ENCODE data around the gene MSANTD1.
A peak's percentile ranks its signal among the peaks of the same experiment; 100 is the strongest.

Gene MSANTD1

GRCh38 chr4:3248811-3249661, at the start of gene MSANTD1:
TSS of gene MSANTD1 (plus strand) at chr4:3249159. CDS start at chr4:3249223, 64 bp downstream.
- DNase-seq (ENCODE audit: low read depth in 2 of 2), result no peak

GRCh38 chr4:3199653-3200422, 49.1 kb upstream of the MSANTD1 start:
- no peak for DNase-seq (ENCODE audit: low read depth in 2 of 2)

- no peak for DNase-seq (ENCODE audit: low read depth in 2 of 2)
These were observed 48.4 kb upstream of the MSANTD1 start for GRCh38 chr4:3200423-3201090.

GRCh38 chr4:3201718-3202702, 46.9 kb upstream of the MSANTD1 start:
- DNase-seq (ENCODE audit: low read depth in 2 of 2), result peak; percentile 33 to 47

GRCh38 chr4:3202836-3203820, 45.8 kb upstream of the MSANTD1 start:
- peak in 1 of 2 donors; percentile 25 for DNase-seq (ENCODE audit: low read depth in 2 of 2)

GRCh38 chr4:3203971-3204431, 45.0 kb upstream of the MSANTD1 start:
- DNase-seq (ENCODE audit: low read depth in 2 of 2), result no peak

- no peak for DNase-seq (ENCODE audit: low read depth in 2 of 2)
These were observed 43.0 kb upstream of the MSANTD1 start for GRCh38 chr4:3205995-3206394.

- DNase-seq (ENCODE audit: low read depth in 2 of 2), result no peak
These were observed 42.4 kb upstream of the MSANTD1 start for GRCh38 chr4:3206439-3207100.

- no peak for DNase-seq (ENCODE audit: low read depth in 2 of 2)
These were observed 41.4 kb upstream of the MSANTD1 start for GRCh38 chr4:3207531-3208037.

- DNase-seq (ENCODE audit: low read depth in 2 of 2), result no peak
These were observed 40.1 kb upstream of the MSANTD1 start for GRCh38 chr4:3208826-3209225.

- no peak for DNase-seq (ENCODE audit: low read depth in 2 of 2)
These were observed 39.2 kb upstream of the MSANTD1 start for GRCh38 chr4:3209551-3210325.

- no peak for DNase-seq (ENCODE audit: low read depth in 2 of 2)
These were observed 38.5 kb upstream of the MSANTD1 start for GRCh38 chr4:3210467-3210866.

GRCh38 chr4:3211866-3212265, 37.1 kb upstream of the MSANTD1 start:
- no peak for DNase-seq (ENCODE audit: low read depth in 2 of 2)

GRCh38 chr4:3212391-3213105, 36.4 kb upstream of the MSANTD1 start:
- no peak for DNase-seq (ENCODE audit: low read depth in 2 of 2)

GRCh38 chr4:3213106-3213425, 35.9 kb upstream of the MSANTD1 start:
- no peak for DNase-seq (ENCODE audit: low read depth in 2 of 2)

- no peak for DNase-seq (ENCODE audit: low read depth in 2 of 2)
These were observed 35.2 kb upstream of the MSANTD1 start for GRCh38 chr4:3213661-3214250.

GRCh38 chr4:3215256-3215655, 33.7 kb upstream of the MSANTD1 start:
- no peak for DNase-seq (ENCODE audit: low read depth in 2 of 2)
